CD1c-positive myeloid dendritic cell (primary cell): ENCODE results near the gene CTRB1.
"Not testable (repeated sequence)": the region's sequence is repeated elsewhere in the genome, so short reads cannot be mapped to it uniquely, and the experiment has no call there.

ENCODE experiments used
- DNase-seq: peaks from one replicate; pipeline ENCODE4 v3.0.0-alpha.2; 2016; ENCODE audit errors: extremely low spot score

CTRB1 gene

GRCh38 chr16:75204410-75204758 is 14.4 kb upstream of the CTRB1 start:
- no peak for DNase-seq

DNA sequence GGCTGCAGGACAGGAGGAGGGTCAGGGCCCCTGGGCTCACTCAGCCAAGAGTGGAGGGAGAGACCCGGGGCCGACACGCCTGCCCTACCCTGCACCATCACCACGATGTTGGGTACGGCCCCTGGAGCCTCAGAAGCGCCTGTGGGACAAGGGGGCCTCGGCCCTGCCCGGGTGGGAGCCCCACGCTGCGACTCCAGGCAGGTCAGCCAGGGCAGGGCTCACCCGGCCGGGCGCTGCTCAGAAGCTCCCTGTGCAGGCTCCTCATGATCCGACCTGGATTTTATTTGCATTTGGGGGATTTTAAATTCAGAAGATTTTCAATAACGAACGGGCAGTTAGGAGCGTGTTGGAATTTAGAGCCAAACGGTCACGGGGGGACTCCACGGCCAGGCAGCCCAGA is 13.9 kb upstream of the CTRB1 start:
- DNase-seq: not testable (repeated sequence)

DNA sequence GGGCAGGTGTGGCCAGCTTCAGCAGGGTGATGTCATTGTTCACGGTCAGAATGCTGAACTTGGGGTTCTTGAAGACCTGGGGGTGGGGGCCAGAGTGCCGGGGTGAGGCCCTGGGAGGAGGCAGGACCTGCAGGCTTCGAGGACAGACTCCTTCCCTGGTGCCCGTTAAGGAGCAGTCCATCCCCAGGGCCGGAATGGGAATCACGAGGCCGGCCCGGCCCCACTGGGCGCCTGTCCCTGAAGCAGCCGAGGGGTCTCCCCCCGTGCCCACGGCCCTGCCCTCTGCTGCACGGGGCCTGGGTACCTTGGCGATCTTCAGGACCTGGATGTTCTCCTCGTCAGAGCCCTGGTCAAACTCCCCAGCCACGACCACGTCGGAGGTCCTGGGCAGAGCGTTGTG is 13.3 kb upstream of the CTRB1 start:
- not testable (repeated sequence) for DNase-seq

DNA sequence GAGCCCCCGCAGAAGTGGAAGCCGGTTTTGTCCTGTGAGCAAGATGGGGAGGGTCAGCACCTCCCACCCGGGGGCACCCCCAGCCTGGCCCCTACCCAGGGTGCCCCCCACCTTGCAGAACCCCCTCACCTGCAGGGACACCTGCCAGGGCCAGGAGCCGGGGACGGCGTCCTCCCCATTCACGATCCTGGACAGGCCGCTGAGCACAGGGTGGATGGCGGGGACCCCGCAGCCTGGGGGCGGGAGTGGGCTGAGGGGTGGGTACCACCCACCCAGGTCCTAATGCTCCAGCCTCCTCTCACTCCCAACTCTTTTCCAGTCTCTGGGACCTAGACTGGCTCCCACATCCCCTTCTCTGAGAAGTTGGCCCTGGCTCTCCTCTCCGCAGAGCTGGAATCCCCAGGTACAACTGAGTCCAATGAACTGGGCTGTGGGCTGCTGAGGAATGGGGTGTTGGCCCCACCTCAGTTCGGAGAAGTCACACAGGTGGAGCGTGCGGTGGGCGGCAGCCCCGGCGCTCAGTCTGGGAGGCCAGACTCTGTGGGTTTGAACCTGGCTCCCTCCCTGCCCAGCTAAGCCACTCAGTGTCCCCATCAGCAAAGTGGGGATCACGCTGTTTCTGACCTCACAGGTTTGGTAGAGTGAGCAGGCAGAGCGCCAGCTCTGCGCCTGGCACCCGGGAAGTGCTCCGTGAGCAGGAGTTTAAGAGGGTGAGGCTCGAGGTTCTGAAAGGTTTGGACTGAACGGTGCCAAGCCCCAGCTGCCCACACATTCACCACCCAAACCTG is 12.6 kb upstream of the CTRB1 start:
- DNase-seq: not testable (repeated sequence)

DNA sequence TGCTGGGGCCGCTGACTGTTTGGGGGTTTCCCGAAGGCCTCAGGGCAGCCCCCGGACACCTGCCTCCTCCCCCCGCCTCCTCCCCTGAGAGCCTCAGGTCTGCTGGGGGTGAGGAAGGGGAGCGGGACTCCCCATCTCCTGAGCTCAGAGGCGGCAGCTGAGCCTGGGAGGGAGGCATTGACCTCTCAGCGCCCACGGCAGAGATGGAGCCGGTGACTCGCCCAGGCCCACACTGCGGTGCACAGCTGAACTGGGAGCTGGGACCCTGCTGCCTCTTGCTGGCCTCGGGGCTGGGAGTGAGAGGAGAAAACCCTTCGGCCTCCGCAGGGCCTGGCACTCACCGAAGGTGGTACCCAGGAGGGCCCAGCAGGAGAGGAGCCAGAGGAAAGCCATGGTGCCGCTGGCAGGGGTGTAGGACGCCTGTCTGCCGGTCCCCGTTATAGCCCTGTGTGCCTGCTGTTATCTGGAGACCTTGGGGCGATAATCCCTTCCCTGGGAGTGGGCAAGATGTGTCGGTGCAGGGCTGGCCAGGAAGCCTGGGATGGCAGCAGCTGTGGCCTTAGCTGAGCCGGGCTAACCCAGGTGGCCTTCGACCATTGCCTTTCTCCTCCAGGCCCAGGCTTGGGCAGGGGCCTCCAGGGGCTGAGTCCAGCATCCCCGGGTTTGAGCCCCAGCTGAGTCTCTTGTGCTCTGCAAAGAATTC is 11.9 kb upstream of the CTRB1 start, which contains the start of gene CTRB2:
CTRB2 (minus strand) TSS at position 413 of the 703 bp plus-strand sequence; CDS start at position 393, 20 bp downstream.
- no peak for DNase-seq

- DNase-seq: no peak
Observed at GRCh38 chr16:75207831-75208230, 11.0 kb upstream of the CTRB1 start.

DNA sequence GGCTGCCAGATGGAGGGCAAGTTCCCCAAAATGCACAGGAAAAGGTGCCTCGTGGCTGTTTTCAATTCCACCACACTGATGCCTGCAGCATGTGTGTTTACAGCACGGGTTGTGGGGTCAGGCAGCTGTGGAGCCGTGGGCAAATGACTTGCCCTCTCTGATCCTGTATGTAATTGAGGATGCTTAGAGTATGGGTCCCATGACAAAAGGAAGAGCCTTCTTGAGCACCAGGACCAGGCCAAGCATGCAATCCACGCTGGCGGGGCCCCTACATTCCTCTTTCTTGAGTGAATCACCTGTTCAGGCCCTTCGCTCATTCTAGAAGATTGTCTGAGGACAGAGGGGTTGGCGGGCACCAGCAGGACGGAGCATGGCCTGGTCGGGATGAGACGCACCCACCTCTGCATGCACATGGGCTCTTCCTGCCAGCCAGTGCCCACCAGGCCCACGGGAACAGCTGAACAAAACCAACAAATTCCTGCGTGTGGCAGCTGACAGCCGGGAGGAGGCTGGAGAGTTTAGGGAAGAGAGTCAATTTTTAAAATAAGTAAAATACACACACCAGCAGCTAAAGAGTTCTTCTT is 10.5 kb upstream of the CTRB1 start:
- DNase-seq: no peak

GRCh38 chr16:75208861-75209505 is 9.8 kb upstream of the CTRB1 start:
- DNase-seq: no peak

DNA sequence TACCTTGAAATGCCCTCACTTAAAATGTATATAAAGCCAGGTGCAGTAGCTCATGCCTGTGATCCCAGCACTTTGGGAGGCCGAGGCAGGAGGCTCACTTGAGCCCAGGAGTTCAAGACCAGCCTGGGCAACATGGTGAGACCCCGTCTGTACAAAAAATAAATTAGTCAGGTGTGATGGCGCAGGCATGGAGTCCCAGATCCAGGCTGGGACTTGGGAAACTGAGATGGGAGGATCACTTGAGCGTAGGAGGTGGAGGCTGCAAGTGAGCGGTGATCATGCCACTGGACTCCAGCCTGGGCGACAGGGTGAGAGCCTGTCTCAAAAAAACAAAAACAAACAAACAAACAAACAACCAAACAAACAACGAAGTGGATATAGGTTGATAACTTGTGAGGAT is 9.3 kb upstream of the CTRB1 start:
- not testable (repeated sequence) for DNase-seq

DNA sequence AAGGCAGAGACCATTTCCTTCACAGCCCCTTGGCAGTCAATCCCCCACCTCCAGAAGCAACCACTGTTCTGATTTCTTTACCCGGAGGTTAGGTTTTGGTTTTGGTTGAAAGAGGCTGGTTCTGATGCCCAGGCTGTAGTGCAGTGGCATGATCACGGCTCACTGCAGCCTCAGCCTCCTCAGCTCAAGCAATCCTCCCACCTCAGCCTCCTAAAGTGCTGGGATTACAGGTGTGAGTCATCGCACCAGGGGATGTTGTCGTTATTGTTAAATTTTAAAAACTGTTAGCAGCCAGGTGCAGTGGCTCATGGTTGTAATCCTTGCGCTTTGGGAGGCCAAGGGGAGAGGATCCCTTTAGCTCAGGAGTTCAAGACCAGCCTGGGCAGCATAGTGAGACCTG is 8.8 kb upstream of the CTRB1 start:
- DNase-seq: no peak

- not testable (repeated sequence) for DNase-seq
Observed at GRCh38 chr16:75211286-75211685, 7.5 kb upstream of the CTRB1 start.

- no peak for DNase-seq
Observed at GRCh38 chr16:75216127-75216526, 2.7 kb upstream of the CTRB1 start.

GRCh38 chr16:75216576-75216975 is 2.2 kb upstream of the CTRB1 start:
- DNase-seq: no peak

DNA sequence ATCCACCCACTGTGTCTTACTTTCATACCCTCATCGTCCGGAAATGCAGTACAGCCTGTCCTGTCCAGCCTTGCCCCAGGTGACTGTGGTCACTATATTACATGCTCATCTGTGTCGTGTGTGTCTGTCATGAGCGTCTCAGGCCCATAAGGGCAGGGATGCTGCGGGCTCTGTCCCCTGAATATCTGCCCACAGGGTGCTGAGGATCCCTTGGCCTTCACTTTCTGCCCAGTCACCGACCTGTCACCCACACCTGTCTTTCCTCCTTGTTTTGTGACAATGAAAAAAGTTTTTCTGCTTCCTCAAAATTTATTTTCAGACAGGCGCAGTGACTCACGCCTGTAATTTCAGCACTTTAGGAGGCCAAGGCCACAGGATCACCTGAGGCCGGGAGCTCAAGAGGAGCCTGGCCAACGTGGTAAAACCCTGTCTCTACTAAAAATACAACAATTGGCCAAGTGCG is 1.4 kb upstream of the CTRB1 start:
- no peak for DNase-seq

DNA sequence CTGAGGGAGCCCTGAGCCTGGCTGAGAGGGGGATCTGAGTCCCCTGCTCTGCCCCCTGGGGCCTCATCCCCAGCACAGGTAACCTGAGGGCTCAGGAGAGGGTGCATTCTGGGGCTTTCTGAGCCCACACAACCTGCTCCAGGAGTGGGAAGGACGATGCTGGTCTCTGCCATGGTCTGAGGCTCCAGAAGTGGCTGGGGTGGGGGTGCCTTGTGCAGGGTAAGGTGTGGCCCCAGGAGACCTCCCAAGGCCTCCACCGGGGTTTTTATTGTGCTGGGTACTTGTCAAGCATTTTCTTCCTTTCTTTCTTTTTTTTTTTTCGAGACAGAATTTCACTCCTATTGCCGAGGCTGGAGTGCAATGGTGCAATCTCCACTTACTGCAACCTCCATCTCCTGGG is 300 bp downstream of the CTRB1 start:
- DNase-seq: no peak

GRCh38 chr16:75219838-75220237 is 1.1 kb downstream of the CTRB1 start:
- DNase-seq: no peak

DNA sequence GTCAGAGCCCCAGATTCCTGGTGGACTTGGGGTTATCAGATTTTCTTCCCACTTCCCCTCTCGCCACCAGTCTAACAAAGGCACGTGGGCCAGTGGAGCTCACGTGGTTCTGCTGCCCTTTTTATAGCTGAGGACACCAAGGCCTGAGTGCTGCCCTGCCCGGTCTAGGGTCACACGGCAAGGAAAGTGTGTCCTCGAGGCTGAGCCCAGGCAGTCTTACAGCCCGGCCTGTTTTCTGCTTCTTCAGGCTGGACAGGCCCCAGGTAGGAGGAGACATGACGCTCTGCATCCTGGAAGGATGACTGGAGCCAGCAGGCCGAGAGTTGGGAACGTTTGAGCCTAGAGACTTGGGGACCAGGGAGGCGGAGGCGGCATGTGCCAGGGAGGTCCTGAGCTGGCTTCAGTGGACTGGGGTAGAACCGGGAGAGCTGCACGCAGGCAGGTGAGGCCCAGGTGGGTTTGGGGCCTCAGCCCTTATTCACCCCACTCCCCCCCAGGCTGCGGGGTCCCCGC is 3.5 kb downstream of the CTRB1 start:
- DNase-seq: peak; percentile 38

DNA sequence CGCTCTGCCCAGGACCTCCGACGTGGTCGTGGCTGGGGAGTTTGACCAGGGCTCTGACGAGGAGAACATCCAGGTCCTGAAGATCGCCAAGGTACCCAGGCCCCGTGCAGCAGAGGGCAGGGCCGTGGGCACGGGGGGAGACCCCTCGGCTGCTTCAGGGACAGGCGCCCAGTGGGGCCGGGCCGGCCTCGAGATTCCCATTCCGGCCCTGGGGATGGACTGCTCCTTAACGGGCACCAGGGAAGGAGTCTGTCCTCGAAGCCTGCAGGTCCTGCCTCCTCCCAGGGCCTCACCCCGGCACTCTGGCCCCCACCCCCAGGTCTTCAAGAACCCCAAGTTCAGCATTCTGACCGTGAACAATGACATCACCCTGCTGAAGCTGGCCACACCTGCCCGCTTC is 4.3 kb downstream of the CTRB1 start:
- DNase-seq: not testable (repeated sequence)

DNA sequence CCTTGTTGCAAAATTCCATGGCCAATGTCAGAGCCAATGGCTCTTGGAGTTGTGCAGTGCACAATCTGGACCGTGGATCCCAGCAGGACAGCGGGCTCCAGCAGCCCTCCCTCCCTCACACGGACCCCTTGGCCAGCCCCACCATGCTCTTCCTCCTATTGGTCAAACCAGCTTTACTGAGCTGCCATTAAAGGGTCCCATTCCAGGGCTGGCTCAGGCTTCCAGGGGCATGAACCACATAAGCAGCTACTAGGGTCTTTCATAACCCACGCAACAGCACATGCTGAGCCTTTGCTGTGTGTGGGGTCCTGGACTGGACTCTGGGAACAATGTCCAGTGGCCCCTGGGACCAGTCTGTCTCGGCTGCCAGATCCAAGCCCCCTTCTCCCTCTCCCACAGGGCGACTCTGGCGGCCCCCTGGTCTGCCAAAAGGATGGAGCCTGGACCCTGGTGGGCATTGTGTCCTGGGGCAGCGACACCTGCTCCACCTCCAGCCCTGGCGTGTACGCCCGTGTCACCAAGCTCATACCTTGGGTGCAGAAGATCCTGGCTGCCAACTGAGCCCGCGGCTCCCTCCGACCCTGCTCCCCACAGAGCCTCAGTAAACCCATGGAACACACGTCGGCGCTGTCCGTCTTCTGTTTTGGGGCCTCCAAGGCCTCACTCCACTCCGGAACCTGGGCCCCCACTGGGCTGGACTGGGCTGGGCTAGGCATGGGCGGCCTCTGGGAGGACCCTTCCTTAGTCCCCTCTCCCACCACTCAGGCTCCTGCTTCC is 5.7 kb downstream of the CTRB1 start:
- no peak for DNase-seq

GRCh38 chr16:75225092-75225491 is 6.3 kb downstream of the CTRB1 start:
- no peak for DNase-seq
